ENCODE measurements around the gene ZBED1. TPM values are rescaled to one million over a fixed set of nuclear protein-coding genes. Genes with fewer than 3 reads are reported as not detected.
"Not testable (repeated sequence)": the region's sequence is repeated elsewhere in the genome, so short reads cannot be mapped to it uniquely, and the experiment has no call there.

Gene ZBED1
- total RNA-seq, 1 experiment from 2014 or later: 36.9 TPM

GRCh38 chrX:2499507-2499906 is 1.3 kb downstream of the ZBED1 start:
- DNase-seq (ENCODE audit: extremely low read depth, low read depth): no peak

- DNase-seq (ENCODE audit: extremely low read depth, low read depth): no peak
Measured at GRCh38 chrX:2498781-2499302, 1.9 kb downstream of the ZBED1 start.

DNA sequence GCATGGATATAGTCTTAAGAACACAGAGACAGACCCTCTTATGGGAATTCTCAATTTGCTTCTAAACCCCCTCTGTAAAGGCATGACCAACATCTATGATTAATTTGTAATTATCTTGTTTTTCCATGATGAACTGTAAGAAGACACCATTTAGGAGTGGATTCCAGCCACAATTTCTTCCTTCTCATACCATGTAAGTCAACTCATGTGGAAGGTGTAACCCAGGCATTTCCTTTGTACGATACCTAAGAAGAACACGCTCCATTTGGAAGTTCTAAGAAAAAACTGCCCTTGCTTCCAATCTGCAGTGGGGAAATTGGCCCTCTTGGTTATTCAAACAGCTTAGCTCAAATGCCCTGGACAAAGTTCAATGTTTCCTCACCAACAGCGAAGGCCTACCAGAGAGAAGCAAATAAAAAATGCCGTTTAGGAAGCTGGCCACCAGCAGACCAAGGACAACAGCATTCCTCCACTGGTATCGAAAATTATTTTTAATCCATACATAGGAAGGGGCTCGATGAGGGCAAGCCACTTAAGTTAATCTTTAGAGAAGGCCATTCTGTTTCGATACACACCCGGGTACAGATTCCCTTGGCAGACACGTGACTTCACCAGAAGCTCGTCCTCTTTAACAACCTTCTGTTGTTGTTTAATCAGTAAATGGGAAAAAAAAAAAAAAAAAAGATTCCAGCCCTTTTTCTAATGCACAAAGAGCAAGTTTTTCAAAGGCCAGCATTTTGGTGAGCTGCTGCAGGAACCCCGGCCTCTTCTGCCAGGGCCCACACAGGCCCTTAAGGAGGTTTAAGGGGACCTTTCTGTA is 2.6 kb downstream of the ZBED1 start:
- no peak for DNase-seq (ENCODE audit: extremely low read depth, low read depth)

GRCh38 chrX:2495595-2495994 is 5.2 kb downstream of the ZBED1 start:
- DNase-seq (ENCODE audit: extremely low read depth, low read depth): no peak

GRCh38 chrX:2492531-2493218 is 8.1 kb downstream of the ZBED1 start:
- no peak for DNase-seq (ENCODE audit: extremely low read depth, low read depth)

- no peak for DNase-seq (ENCODE audit: extremely low read depth, low read depth)
Measured at GRCh38 chrX:2490634-2491033, 10.1 kb downstream of the ZBED1 start.

DNA sequence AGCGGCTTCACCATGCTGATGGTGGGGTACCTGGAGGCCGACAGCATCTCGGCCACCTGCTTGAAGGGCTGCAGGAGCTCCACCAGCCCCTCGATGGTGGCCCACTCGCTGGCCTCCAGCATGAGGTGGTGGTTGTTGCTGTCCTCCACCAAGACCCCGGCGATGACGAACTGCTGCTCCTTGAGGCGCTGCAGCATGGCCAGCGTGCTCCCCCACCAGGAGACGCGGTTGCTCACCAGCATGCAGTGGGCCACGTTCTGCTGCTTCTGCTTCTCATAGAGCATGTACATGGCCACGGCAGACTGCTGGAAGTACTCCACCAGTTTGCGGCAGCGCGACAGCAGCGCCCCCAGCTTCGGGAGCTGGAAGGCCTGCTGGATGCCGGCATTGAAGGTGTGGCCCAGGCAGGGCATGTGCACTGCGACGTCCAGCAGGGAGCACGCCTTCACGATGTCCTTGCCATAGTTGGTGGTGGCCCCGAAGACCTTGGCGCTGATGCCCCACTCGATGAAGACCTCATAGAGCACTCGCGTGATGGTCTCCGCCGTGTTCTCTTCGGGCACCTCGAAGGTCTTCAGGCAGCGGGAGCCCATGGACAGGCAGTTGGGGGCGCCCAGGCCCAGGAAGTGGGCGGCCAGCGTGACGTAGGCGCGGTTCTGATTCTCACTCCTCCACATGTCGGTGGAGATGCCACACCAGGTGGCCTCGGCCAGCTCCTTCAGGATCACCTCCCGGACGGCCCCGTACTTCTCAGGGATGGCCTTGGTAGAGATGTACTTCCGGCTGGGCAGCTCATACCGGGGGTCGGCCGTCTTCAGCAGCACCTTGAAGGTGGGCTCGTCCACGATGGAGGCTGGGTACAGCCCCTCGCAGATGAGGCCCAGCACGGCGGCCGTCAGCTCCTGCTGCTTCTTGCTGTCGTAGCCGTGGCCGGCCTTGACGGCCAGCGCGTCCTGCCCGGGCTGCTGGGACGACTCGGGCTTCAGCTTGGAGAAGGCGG is 11.0 kb downstream of the ZBED1 start:
- DNase-seq (ENCODE audit: extremely low read depth, low read depth): no peak

DNA sequence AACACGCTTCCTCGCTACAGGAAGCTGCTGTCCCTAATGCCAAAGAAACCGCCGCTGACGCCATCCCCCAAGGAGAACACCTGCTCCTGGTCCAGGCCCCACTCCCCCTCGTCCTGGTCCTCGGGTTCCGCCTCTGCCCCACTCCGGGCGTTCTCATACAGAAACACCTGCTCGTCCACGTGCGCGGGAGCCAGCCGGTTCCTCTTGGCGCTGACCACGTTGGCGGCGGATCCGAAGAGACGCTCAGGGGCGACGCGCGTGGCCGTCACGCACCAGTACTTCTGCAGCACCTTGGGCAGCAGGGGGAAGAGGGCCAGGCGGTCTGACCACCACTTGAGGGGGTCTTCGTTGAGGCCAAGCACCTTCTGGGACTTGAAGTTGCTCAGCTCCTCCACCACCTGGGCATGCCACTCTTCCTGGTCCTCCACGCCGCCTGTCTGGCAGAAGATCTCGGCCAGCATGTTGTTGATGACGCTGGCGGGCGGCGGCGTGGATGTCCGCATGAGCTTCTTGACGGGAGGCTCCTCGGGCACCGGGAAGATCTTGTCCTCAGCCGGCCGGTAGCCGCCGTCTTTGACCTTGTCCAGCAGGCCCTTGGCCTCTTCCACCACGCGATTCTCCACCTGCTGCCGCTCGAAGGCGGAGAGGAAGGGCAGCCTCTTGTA is 12.0 kb downstream of the ZBED1 start:
- no peak for DNase-seq (ENCODE audit: extremely low read depth, low read depth)

DNA sequence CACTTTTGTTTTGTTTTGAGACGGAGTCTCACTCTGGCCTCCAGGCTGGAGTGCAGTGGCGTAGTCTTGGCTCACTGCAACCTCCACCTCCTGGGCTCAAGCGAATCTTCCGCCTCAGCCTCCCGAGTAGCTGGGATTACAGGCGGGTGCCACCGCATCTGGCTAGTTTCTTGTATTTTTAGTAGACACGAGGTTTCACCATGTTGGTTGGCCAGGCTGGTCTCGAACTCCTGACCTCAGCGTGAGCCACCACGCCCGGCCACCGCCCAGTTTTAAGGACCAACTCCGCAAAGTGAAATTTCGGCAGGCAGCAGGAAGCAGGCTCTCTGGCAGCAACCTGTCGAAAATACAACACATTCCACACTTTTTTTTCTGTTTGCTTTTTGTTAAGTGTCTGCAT is 13.4 kb downstream of the ZBED1 start:
- DNase-seq (ENCODE audit: extremely low read depth, low read depth): no peak

GRCh38 chrX:2486476-2487133 is 14.2 kb downstream of the ZBED1 start:
- DNase-seq (ENCODE audit: extremely low read depth, low read depth): no peak

DNA sequence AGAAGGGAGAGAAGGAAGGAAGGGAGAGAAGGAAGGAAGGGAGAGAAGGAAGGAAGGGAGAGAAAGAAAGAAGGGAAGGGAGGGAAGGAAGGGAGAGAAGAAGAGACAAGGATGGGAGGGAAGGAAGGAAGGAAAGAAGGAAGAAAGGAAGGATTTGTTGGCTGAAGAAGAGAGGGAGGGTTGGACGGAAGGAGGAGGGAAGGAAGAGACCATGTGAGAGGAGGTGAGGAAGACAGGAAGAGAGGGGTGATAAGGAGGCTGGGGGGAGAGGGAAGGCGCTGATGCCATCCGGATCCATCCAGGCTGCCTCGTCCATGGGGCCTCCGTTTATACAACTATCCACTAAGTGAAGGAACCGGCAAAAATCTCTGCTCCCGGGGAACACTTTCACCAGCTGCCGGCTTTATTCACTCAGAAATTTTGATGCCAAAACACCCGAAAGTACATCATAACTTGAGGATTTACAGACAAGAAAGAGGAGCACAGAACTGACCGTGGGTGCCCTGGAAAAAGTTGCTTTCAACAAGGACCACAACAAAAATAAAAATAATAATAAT is 14.9 kb downstream of the ZBED1 start:
- no peak for DNase-seq (ENCODE audit: extremely low read depth, low read depth)

- DNase-seq (ENCODE audit: extremely low read depth, low read depth): no peak
Measured at GRCh38 chrX:2484721-2485648, 15.8 kb downstream of the ZBED1 start.

- DNase-seq (ENCODE audit: extremely low read depth, low read depth): no peak
Measured at GRCh38 chrX:2484256-2484655, 16.5 kb downstream of the ZBED1 start.

GRCh38 chrX:2483398-2484060 is 17.2 kb downstream of the ZBED1 start:
- DNase-seq (ENCODE audit: extremely low read depth, low read depth): no peak

GRCh38 chrX:2481597-2481996 is 19.2 kb downstream of the ZBED1 start:
- not testable (repeated sequence) for DNase-seq (ENCODE audit: extremely low read depth, low read depth)

DNA sequence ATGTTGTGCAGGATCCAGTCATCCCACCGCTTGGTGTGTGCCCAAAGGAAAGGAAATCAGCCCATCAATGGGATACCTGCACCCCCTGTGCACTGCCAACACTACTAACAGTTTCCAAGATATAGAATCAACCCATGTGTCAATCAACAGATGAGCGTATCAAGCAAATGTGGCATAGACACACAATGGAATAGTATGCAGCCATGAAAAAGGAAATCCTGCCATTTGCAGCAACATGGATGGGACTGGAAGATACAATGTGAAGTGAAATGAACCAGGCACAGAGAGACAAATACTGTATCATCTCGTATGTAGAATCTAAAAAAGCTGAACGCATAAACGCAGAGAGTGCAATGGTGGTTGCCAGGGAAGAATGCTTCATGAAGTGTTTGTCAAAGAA is 20.8 kb downstream of the ZBED1 start:
- DNase-seq (ENCODE audit: extremely low read depth, low read depth): not testable (repeated sequence)

DNA sequence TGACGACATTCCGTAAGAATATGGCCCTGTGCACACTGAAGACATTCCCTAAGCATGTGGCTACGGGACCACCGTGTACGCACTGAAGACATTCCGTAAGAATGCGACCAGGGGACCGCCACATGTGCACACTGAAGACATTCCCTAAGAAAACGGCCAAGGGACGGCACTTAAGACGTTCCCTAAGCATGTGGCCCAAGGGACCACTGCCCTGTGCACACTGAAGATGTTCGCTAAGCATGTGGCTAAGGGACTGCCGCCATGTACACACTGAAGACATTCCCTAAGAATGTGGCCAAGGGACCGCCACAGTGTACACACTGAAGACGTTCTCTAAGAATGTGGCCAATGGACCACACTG is 21.4 kb downstream of the ZBED1 start:
- DNase-seq (ENCODE audit: extremely low read depth, low read depth): no peak
